Tibial nerve (tissue), 3 donors: Measurements from ENCODE around the gene ZNF574.

Experiments
- CTCF ChIP-seq, 5 experiments: fragments of 200-600 bp in 3 of 5; fragments of 450-650 bp in 2 of 5; sonication (generic) in 3 of 5; IDR thresholded peaks; one replicate each; pipeline ENCODE4 v1.5.1; 2016 to 2019; ENCODE audit warnings: antibody characterized with exemption in 5 of 5, mild to moderate bottlenecking in 3 of 5, moderate library complexity in 2 of 5
- POLR2A ChIP-seq, 2 donors: fragments of 450-650 bp; IDR thresholded peaks; one replicate each; pipeline ENCODE4 v1.6.1; 2017; ENCODE audit warnings: antibody characterized with exemption in 2 of 2, mild to moderate bottlenecking in 2 of 2, moderate library complexity in 2 of 2

GRCh38 chr19:42076380-42076944 is 496 bp downstream of the ZNF574 start:
- TF ChIP-seq CTCF (IDR thresholded peaks at IDR 0.05) = no peak
- no peak for TF ChIP-seq POLR2A (IDR thresholded peaks at IDR 0.05)
